Measurements from ENCODE around the gene SH3BGRL2. TPM values are rescaled to one million over a fixed set of nuclear protein-coding genes. Genes with fewer than 3 reads are reported as not detected.

The SH3BGRL2 gene
- total RNA-seq, 1 donor from 2014 or later: not detected

- Mint-ChIP-seq H3K27me3 (peaks cover 2% of the 10 kb centered on the region), H3K4me1 (no peaks in the 10 kb centered on the region), H3K4me3 (no peak overlapping the region), H3K36me3 (ENCODE audit: low read depth) (no peaks in the 10 kb centered on the region), H3K27ac (no peak overlapping the region), H3K9me3 (no peaks in the 10 kb centered on the region)
- POLR2A ChIA-PET: no interaction called here
- TF ChIP-seq CTCF (IDR thresholded peaks at IDR 0.05): no peak
- CTCF ChIA-PET: no interaction called here
- intact Hi-C loops (cut with micrococcal nuclease): no loop called here
- ATAC-seq (ENCODE audit: low read depth) (no peak), DNase-seq (no peak)
Observed at GRCh38 chr6:79598012-79598411, 33.1 kb upstream of the SH3BGRL2 start.

GRCh38 chr6:79599725-79600259 lies 31.3 kb upstream of the SH3BGRL2 start:
- Mint-ChIP-seq H3K4me3 (no peak overlapping the region), H3K27me3 (peaks cover 2% of the 10 kb centered on the region), H3K9me3 (no peaks in the 10 kb centered on the region), H3K27ac (no peak overlapping the region), H3K36me3 (ENCODE audit: low read depth) (no peaks in the 10 kb centered on the region), H3K4me1 (no peaks in the 10 kb centered on the region)
- intact Hi-C loops (cut with micrococcal nuclease): no loop called here
- DNase-seq (no peak), ATAC-seq (ENCODE audit: low read depth) (no peak)
- POLR2A ChIA-PET: no interaction called here
- CTCF ChIA-PET: no interaction called here
- no peak for TF ChIP-seq CTCF (IDR thresholded peaks at IDR 0.05)

GRCh38 chr6:79600313-79600712 lies 30.8 kb upstream of the SH3BGRL2 start:
- no peak for TF ChIP-seq CTCF (IDR thresholded peaks at IDR 0.05)
- ATAC-seq (ENCODE audit: low read depth): no peak
- H3K4me1 Mint-ChIP-seq: no peaks in the 10 kb centered on the region
- H3K27me3 Mint-ChIP-seq: peaks cover 2% of the 10 kb centered on the region
- CTCF ChIA-PET: no interaction called here
- H3K27ac Mint-ChIP-seq: no peak overlapping the region
- no peaks in the 10 kb centered on the region for H3K36me3 Mint-ChIP-seq (ENCODE audit: low read depth)
- POLR2A ChIA-PET: no interaction called here
- no peak overlapping the region for H3K4me3 Mint-ChIP-seq
- DNase-seq: no peak
- no peaks in the 10 kb centered on the region for H3K9me3 Mint-ChIP-seq
- intact Hi-C loops (cut with micrococcal nuclease): no loop called here

- Mint-ChIP-seq H3K27ac (no peak overlapping the region), H3K36me3 (ENCODE audit: low read depth) (no peaks in the 10 kb centered on the region), H3K27me3 (peaks cover 2% of the 10 kb centered on the region), H3K4me3 (no peak overlapping the region), H3K4me1 (no peaks in the 10 kb centered on the region), H3K9me3 (no peaks in the 10 kb centered on the region)
- ChIA-PET CTCF (no interaction called here), POLR2A (no interaction called here)
- TF ChIP-seq CTCF (IDR thresholded peaks at IDR 0.05): no peak
- no peak for DNase-seq
- intact Hi-C loops (cut with micrococcal nuclease): no loop called here
- ATAC-seq (ENCODE audit: low read depth): no peak
Observed at GRCh38 chr6:79600812-79601609, 30.1 kb upstream of the SH3BGRL2 start.

GRCh38 chr6:79602859-79603258 lies 28.3 kb upstream of the SH3BGRL2 start:
- Mint-ChIP-seq H3K27me3 (peaks cover 2% of the 10 kb centered on the region), H3K9me3 (no peaks in the 10 kb centered on the region), H3K4me1 (no peaks in the 10 kb centered on the region), H3K4me3 (no peak overlapping the region), H3K27ac (no peak overlapping the region), H3K36me3 (ENCODE audit: low read depth) (no peaks in the 10 kb centered on the region)
- CTCF ChIA-PET: no interaction called here
- TF ChIP-seq CTCF (IDR thresholded peaks at IDR 0.05): no peak
- ATAC-seq (ENCODE audit: low read depth) (no peak), DNase-seq (no peak)
- POLR2A ChIA-PET: no interaction called here
- intact Hi-C loops (cut with micrococcal nuclease): no loop called here

Measured in activated B cell treated with CpG ODN at 0.5 μM for 24 hours (primary cell).